Measurements from ENCODE around the gene ONECUT2.

DNA sequence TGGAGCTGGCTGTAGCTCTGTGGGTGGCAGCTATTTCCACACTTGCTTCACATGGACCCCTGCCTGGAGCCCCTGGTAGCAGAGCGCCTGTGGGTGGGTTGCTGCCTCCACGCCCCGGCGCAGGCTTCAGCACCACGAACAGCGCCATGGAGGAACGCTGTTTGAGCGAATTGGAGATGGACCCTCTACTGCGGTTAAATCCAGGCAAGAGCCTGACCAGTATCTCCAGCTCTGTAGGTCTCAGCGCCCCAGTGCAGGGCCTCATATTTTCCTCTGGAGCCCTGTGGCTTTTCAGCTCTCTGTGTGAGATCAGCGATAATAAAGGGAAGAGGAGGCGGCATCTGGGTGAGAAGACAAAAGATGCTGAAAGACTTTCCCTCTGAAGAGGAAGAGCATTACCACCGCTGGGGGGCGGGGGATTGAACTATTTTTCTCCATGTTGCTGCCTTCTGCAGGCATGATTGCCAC is 12.0 kb downstream of the ONECUT2 start:
- TF ChIP-seq CTCF (IDR thresholded peaks at IDR 0.05) (no peak), POLR2A (IDR thresholded peaks at IDR 0.05) (no peak)

Measured in heart left ventricle (tissue), 13 donors.